Upper lobe of left lung (tissue), 6 donors: Measurements from ENCODE around the gene ENOX1. TPM values are rescaled to one million over a fixed set of nuclear protein-coding genes. Genes with fewer than 3 reads are reported as not detected.

ENCODE experiments used
- ATAC-seq, 2 donors: fragments of 200-7000 bp; cut with Tn5 transposase; one replicate each; pipeline ENCODE4 v1.9.1; 2022; ENCODE audit warnings: mild to moderate bottlenecking in 2 of 2, moderate library complexity in 2 of 2; ENCODE audit not compliant: low FRiP score in 2 of 2
- DNase-seq, 2 donors: peaks; one replicate each; pipeline ENCODE4 v3.0.0-alpha.2; 2019 to 2020
- H3K27ac ChIP-seq, 4 donors: fragments of 200-600 bp; sonication (generic); one replicate each; pipeline ENCODE4 v1.5.1; 2016 to 2019
- H3K27me3 ChIP-seq, 4 donors: fragments of 200-600 bp; sonication (generic); one replicate each; pipeline ENCODE4 v1.5.1; 2017 to 2019
- H3K36me3 ChIP-seq, 4 donors: fragments of 200-600 bp; sonication (generic); one replicate each; pipeline ENCODE4 v1.5.1; 2016 to 2019
- H3K4me1 ChIP-seq, 4 donors: fragments of 200-600 bp; sonication (generic); one replicate each; pipeline ENCODE4 v1.5.1; 2018 to 2019
- H3K4me3 ChIP-seq, 4 donors: fragments of 200-600 bp; sonication (generic); one replicate each; pipeline ENCODE4 v1.5.1; 2017 to 2019; ENCODE audit warnings: mild to moderate bottlenecking in 2 of 4, moderate library complexity in 1 of 4
- H3K9me3 ChIP-seq, 4 donors: fragments of 200-600 bp; sonication (generic); one replicate each; pipeline ENCODE4 v1.5.1; 2018 to 2019
- CTCF ChIP-seq, 6 experiments: fragments of 450-650 bp in 4 of 6; fragments of 200-600 bp in 2 of 6; sonication (generic) in 2 of 6; IDR thresholded peaks; one replicate each; pipeline ENCODE4 v1.5.1; 2016 to 2019; ENCODE audit warnings: antibody characterized with exemption in 6 of 6
- EP300 ChIP-seq, 4 donors: sonication (generic); formaldehyde crosslinking; IDR thresholded peaks; one replicate each; pipeline ENCODE4 v1.5.1; 2017; ENCODE audit warnings: antibody characterized with exemption in 4 of 4, control low read depth in 2 of 4
- POLR2A ChIP-seq, 4 donors: fragments of 450-650 bp; IDR thresholded peaks; one replicate each; pipeline ENCODE4 v1.5.1; 2016 to 2017; ENCODE audit warnings: antibody characterized with exemption in 4 of 4, mild to moderate bottlenecking in 2 of 4
- POLR2AphosphoS5 ChIP-seq, 2 donors: sonication (generic); formaldehyde crosslinking; IDR thresholded peaks; one replicate each; pipeline ENCODE4 v1.5.1; 2017; ENCODE audit warnings: antibody characterized with exemption in 2 of 2
- WGBS, 2 donors: methylation state at CpG; one replicate each; pipeline ENCODE4 v1.1.5; 2017 to 2018; 5-methylcytosine and 5-hydroxymethylcytosine counted together
- total RNA-seq, 6 donors: library from RNA; depleted of rRNA in 4 of 6; stranded (reverse); fragments of >200 nt in 4 of 6; gene quantifications; one replicate each; pipeline versions ENCODE4 v1.1.0 to v1.2.1, GENCODE V29; 2016 to 2021
- donor health status: DM: no; HTN: no; CAD: no; lungs with moderate emphysema.
- donor health status: DM: no; HTN: yes; CAD: no; lungs with severe emphysema.

The ENOX1 gene
- total RNA-seq, 6 donors from 2014 or later, result 0.20 to 1.0 (median 0.46) TPM; not detected in 2

GRCh38 chr13:43626994-43627393 lies 159.8 kb downstream of the ENOX1 start:
- H3K4me3 ChIP-seq, result no peak overlapping the region
- no peaks in the 10 kb centered on the region for H3K27me3 ChIP-seq
- H3K9me3 ChIP-seq, result no peaks in the 10 kb centered on the region
- WGBS, 2 donors, result 64 to 83% methylated on average over 2 of the region's 2 CpGs
- no peak for DNase-seq
- H3K36me3 ChIP-seq, result no peaks in the 10 kb centered on the region
- no peaks in the 10 kb centered on the region for H3K4me1 ChIP-seq
- TF ChIP-seq POLR2A (IDR thresholded peaks at IDR 0.05), result no peak
- no peak for TF ChIP-seq CTCF (IDR thresholded peaks at IDR 0.05)
- no peak overlapping the region for H3K27ac ChIP-seq
- no peak for ATAC-seq

GRCh38 chr13:43614063-43614462 lies 172.7 kb downstream of the ENOX1 start:
- ATAC-seq (no peak), DNase-seq (no peak)
- H3K4me1 ChIP-seq, result no peaks in the 10 kb centered on the region
- no peak overlapping the region for H3K27ac ChIP-seq
- no peak overlapping the region for H3K4me3 ChIP-seq
- H3K27me3 ChIP-seq, result no peaks in the 10 kb centered on the region
- TF ChIP-seq POLR2AphosphoS5 (IDR thresholded peaks at IDR 0.05) (no peak), CTCF (IDR thresholded peaks at IDR 0.05) (no peak), EP300 (IDR thresholded peaks at IDR 0.05) (no peak), POLR2A (IDR thresholded peaks at IDR 0.05) (no peak)
- no peaks in the 10 kb centered on the region for H3K9me3 ChIP-seq
- no peaks in the 10 kb centered on the region for H3K36me3 ChIP-seq

- H3K4me1 ChIP-seq, result no peaks in the 10 kb centered on the region
- H3K9me3 ChIP-seq, result no peaks in the 10 kb centered on the region
- DNase-seq (no peak), ATAC-seq (peak in 1 of 2 donors; percentile 45)
- no peak overlapping the region for H3K27ac ChIP-seq
- no peak for TF ChIP-seq CTCF (IDR thresholded peaks at IDR 0.05)
- TF ChIP-seq EP300 (IDR thresholded peaks at IDR 0.05), result no peak
- TF ChIP-seq POLR2A (IDR thresholded peaks at IDR 0.05), result no peak
- TF ChIP-seq POLR2AphosphoS5 (IDR thresholded peaks at IDR 0.05), result no peak
- no peaks in the 10 kb centered on the region for H3K36me3 ChIP-seq
- WGBS, 2 donors, result 71 to 77% methylated on average over 3 of the region's 3 CpGs
- H3K4me3 ChIP-seq, result no peak overlapping the region
- H3K27me3 ChIP-seq, result no peaks in the 10 kb centered on the region
Observed at GRCh38 chr13:43611281-43612273, 175.2 kb downstream of the ENOX1 start.

GRCh38 chr13:43608400-43609137 lies 178.2 kb downstream of the ENOX1 start:
- Histone ChIP-seq H3K4me1 (no peaks in the 10 kb centered on the region), H3K36me3 (no peaks in the 10 kb centered on the region), H3K27me3 (no peaks in the 10 kb centered on the region), H3K27ac (no peak overlapping the region), H3K4me3 (no peak overlapping the region), H3K9me3 (peaks cover 0 to 7% (median 4%) of the 10 kb centered on the region in 4 donors)
- TF ChIP-seq POLR2A (IDR thresholded peaks at IDR 0.05), result no peak
- TF ChIP-seq EP300 (IDR thresholded peaks at IDR 0.05), result no peak
- TF ChIP-seq POLR2AphosphoS5 (IDR thresholded peaks at IDR 0.05), result no peak
- TF ChIP-seq CTCF (IDR thresholded peaks at IDR 0.05), result no peak
- WGBS, 2 donors, result 75 to 80% methylated on average over 6 of the region's 6 CpGs
- DNase-seq (no peak), ATAC-seq (no peak)
